ENCODE results near the gene TAS2R8.

- TF ChIP-seq ZNF274 (IDR thresholded peaks at IDR 0.05; ENCODE audit: low read depth, low read length) = no peak
- TF ChIP-seq YY1 (IDR thresholded peaks at IDR 0.05; ENCODE audit: insufficient read depth, insufficient read length) = no peak
- TF ChIP-seq SUZ12 (IDR thresholded peaks at IDR 0.05; ENCODE audit: extremely low read depth, insufficient read depth, insufficient read length) = no peak
Measured at GRCh38 chr12:10802587-10802986, 4.5 kb downstream of the TAS2R8 start, which contains the start of gene TAS2R7.
